Astrocyte of the spinal cord (primary cell): ENCODE results near the gene PPP1CA.

Source experiments
- DNase-seq: peaks from one replicate; pipeline ENCODE4 v3.0.0; 2011; ENCODE audit warnings: low read depth, low spot score
- H3K4me3 ChIP-seq: 2 replicates; pipeline ENCODE4 v1.5.1; 2011; ENCODE audit warnings: low read depth, mild to moderate bottlenecking, low read length, moderate library complexity
- in situ Hi-C: cut with HindIII; loops from 2 replicates; pipeline ENCODE4 v1.10.0; 2017; ENCODE audit warnings: low sequenced_read_pairs
- TF ChIP-seq, protein P1 (sequence below): IDR thresholded peaks from 2 replicates; pipeline ENCODE4 v1.5.1; 2012; ENCODE audit warnings: low read depth, mild to moderate bottlenecking, low read length, inconsistent platforms

The PPP1CA gene

DNA sequence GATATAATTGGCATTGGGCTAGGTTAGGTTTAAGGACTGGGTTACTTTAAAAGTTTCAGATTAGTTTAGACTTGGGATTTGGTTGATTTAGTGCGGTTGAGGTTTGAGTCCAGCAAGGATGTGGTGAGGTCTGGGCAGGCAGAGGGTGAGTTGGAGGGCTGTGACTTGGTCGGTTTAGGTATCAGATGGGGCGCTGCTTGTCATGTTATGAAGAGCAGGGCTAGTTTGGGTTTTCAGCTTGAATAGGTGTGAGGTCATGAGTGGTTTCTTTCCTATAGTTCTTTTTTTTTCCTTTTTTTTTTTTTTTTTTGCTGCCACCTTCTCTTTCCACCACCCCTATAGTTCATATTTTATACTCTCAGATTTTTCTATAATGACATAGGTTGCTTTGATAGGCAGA lies 33.0 kb downstream of the PPP1CA start:
- H3K4me3 ChIP-seq, result no peak overlapping the region
- TF ChIP-seq, protein P1, sequence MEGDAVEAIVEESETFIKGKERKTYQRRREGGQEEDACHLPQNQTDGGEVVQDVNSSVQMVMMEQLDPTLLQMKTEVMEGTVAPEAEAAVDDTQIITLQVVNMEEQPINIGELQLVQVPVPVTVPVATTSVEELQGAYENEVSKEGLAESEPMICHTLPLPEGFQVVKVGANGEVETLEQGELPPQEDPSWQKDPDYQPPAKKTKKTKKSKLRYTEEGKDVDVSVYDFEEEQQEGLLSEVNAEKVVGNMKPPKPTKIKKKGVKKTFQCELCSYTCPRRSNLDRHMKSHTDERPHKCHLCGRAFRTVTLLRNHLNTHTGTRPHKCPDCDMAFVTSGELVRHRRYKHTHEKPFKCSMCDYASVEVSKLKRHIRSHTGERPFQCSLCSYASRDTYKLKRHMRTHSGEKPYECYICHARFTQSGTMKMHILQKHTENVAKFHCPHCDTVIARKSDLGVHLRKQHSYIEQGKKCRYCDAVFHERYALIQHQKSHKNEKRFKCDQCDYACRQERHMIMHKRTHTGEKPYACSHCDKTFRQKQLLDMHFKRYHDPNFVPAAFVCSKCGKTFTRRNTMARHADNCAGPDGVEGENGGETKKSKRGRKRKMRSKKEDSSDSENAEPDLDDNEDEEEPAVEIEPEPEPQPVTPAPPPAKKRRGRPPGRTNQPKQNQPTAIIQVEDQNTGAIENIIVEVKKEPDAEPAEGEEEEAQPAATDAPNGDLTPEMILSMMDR, result no peak

DNA sequence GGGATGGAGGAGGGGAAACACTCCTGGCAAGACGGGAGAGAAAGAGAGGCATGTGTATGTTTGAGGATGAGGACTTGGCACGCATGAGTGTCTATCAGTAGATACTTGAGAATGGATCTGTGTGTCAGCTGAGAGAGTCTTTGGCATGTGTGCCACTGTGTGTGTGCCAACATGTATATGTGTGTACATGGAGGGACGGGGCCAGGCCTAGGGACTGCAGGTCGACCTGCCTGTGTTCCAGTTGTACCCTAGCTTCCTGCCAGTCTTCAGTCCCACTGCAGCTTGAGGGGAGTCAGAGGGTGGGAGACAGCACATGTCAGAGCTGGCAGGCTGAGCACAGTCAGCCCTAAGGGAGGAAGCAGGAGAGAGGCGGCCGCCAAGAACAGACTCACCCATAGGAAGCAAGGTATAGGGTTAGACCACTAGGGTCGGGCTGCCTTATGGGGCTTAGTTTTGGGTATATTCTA lies 33.9 kb downstream of the PPP1CA start:
- no peak overlapping the region for H3K4me3 ChIP-seq
- no peak for DNase-seq
- TF ChIP-seq, protein P1, result no peak
- in situ Hi-C loops, result no loop called here

More for the DNA sequence above, 33.0 kb downstream of the PPP1CA start:
- in situ Hi-C loops, result no loop called here
- no peak for DNase-seq

DNA sequence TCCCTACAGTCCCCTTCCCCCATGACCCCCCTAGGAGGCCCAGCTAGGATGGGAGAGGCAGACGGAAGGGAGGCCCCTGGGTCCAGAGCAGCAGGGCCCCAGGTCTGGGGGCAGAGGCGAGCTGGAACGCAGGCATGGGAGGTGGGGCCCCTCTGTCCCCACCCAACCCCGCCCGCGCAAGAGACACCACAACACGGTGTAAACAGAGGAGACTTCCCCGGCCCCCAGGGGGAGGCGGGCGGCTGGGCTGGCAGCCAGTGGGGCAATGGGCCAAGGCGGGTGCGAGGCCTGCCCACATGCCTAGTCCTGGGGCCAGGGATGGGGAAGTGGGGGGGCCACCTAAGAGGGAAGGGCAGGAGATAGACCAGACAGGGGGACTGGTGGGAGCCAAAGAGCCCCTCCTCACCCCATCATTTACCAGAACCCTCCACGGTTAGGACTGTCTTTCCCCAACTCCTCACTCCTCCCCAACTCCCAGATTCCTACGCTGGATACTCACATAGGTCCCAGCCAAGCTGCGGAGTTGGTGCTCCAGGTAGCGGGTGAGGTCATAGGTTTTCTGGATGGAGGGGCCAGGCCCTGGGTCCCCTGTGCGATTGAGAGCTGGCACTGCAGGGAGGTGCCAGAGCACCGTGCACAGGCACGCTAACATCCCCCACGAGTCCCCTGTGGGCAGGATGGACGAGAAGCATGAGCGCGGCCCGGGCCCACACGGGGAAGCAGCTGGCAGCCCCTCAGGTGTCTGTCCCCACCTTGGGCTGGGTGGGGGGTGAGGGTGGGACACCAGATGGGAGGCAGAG lies 34.5 kb downstream of the PPP1CA start:
- no peak overlapping the region for H3K4me3 ChIP-seq
- TF ChIP-seq, protein P1, result no peak
- no peak for DNase-seq
- in situ Hi-C loops, result no loop called here

DNA sequence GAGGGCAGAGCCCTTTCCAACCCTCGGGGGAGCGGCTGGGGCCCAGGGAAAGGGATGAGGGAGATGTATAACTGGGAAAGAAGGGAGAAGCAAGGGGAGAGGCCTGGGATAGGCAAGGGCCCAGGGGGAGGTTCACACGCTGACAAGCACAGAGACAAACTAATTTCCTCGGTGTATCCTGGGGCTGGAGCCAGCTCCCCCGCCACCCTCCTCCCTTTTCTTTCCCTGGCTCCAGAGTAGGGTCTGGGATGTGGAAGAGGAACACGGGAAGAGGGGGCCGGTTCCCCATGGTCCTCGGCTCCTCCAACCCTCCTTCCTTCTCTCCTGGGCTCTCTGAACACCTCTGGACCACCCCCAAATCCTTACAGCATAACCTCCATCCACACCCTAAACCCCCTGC lies 35.1 kb downstream of the PPP1CA start:
- H3K4me3 ChIP-seq, result no peak overlapping the region
- in situ Hi-C loops, result no loop called here
- DNase-seq, result no peak
- TF ChIP-seq, protein P1, result no peak

DNA sequence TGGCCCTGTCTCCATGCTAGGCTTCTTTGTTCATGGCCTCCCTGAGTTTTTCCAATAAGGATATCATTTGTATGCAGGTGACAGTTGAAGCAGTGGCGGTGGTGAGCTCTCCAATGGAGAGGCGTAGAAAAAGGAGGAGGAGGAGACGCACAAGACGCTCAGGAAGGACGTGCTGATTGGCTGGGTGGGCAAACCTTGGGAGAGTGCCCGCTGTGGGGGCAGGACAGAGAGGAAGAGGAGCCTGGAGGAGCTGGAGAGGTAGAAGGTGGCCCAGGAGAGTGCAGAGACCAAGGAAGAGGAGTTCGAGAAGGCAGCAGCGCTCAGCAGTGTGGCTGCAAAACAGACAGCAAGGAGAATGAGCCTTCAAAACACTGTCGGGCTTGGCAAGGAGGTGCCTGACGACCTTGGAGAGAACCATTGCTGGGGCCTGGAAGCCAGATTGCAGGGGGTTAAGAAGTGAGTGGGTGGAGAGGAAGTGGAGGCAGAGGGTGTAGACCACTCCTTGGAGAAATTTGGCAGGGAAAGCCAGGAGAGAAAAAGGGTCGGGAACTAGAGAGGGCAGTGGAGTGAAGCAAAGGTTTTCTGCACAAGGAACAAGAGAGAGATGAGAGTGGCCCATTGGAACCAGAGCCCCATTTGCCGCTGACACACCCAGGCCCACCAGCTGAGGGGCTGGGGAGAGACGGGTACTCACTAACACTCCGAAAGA lies 35.8 kb downstream of the PPP1CA start:
- H3K4me3 ChIP-seq, result no peak overlapping the region

GRCh38 chr11:67364783-67365722 lies 36.6 kb downstream of the PPP1CA start:
- H3K4me3 ChIP-seq, result no peak overlapping the region
- TF ChIP-seq, protein P1, result no peak
- DNase-seq, result no peak
- in situ Hi-C loops, result no loop called here

More for the DNA sequence above, 35.8 kb downstream of the PPP1CA start:
- TF ChIP-seq, protein P1, result no peak
- DNase-seq, result no peak
- in situ Hi-C loops, result no loop called here
